IPS-20b (cell line): ENCODE measurements around the gene TEX9.
"Not testable (repeated sequence)": the region's sequence is repeated elsewhere in the genome, so short reads cannot be mapped to it uniquely, and the experiment has no call there.

ENCODE experiments used
- H3K27ac ChIP-seq: one replicate; pipeline ENCODE4 v1.5.1; 2013; ENCODE audit warnings: low read length
- H3K27me3 ChIP-seq: 2 replicates; pipeline ENCODE4 v1.6.1; 2013; ENCODE audit warnings: mild to moderate bottlenecking, low read length, inconsistent platforms; ENCODE audit not compliant: insufficient read depth
- H3K36me3 ChIP-seq: 2 replicates; pipeline ENCODE4 v1.6.1; 2013; ENCODE audit warnings: low read depth, mild to moderate bottlenecking, inconsistent platforms, low read length, moderate library complexity; ENCODE audit not compliant: insufficient read depth
- H3K4me1 ChIP-seq: 2 replicates; pipeline ENCODE4 v1.6.1; 2013; ENCODE audit warnings: mild to moderate bottlenecking, control low read depth, inconsistent platforms, low read length, moderate library complexity; ENCODE audit not compliant: insufficient read depth
- H3K4me3 ChIP-seq: 2 replicates; pipeline ENCODE4 v1.5.1; 2013; ENCODE audit warnings: mild to moderate bottlenecking, low read length, inconsistent platforms
- H3K9ac ChIP-seq: 2 replicates; pipeline ENCODE4 v1.6.1; 2013; ENCODE audit warnings: low read depth, mild to moderate bottlenecking, inconsistent platforms, low read length, moderate library complexity
- H3K9me3 ChIP-seq: 2 replicates; pipeline ENCODE4 v1.6.1; 2013; ENCODE audit warnings: mild to moderate bottlenecking, low read depth, low read length, inconsistent platforms; ENCODE audit not compliant: insufficient read depth

TEX9 gene

DNA sequence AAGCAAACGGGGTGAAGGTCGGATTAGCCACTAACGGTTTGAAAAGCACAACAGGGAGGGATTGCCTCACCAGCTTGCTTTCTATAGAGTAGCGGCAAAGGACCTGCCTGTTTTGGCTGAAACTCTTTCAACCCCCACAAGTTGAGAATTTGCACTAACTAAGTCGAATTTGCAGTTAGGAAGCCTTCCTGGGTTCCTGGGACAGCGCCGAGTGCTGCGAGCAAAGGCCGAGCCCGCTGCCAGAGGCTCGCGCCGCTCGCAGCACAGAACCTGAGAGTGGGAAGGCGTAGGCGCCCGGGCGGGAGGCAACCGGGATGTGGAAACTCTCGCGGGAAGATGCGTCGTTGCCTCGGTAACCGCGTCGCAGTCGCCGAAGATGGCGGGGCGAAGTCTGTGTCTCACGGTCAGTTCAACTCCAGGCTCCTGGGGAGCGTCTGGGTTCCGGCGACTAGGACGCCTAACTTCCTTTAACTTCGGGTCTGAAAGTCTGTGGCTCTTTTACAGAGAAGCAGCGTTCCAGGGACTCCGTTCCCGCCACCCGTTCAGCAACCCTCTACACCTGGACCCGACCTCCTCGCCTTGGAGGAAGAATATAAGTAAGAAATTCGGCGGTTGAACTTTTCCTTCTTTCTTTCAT is at the start of gene TEX9:
TEX9 (plus strand) TSS at position 352 of the 637 bp plus-strand sequence; CDS start at position 377, 25 bp downstream.
- H3K9ac ChIP-seq = peak within 1 kb of the TSS; percentile 80; the same call in 1 of the 2 replicates
- no peaks in the 10 kb centered on the region for H3K36me3 ChIP-seq
- no peak within 1 kb of the TSS for H3K27ac ChIP-seq
- H3K9me3 ChIP-seq = no peaks in the 10 kb centered on the region
- H3K4me1 ChIP-seq = no peaks in the 10 kb centered on the region
- no peaks in the 10 kb centered on the region for H3K27me3 ChIP-seq
- peak within 1 kb of the TSS; percentile 83 for H3K4me3 ChIP-seq

DNA sequence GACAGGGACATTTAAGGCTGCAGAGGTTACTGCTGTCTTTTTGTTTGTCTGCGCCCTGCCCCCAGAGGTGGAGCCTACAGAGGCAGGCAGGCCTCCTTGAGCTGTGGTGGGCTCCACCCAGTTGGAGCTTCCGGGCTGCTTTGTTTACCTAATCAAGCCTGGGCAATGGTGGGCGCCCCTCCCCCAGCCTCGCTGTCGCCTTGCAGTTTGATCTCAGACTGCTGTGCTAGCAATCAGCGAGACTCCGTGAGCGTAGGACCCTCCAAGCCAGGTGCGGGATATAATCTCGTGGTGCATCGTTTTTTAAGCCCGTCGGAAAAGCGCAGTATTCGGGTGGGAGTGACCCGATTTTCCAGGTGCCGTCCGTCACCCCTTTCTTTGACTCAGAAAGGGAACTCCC is 48.7 kb upstream of the TEX9 start:
- not testable (repeated sequence) for H3K27me3 ChIP-seq, H3K9ac ChIP-seq, H3K36me3 ChIP-seq, H3K27ac ChIP-seq, H3K4me3 ChIP-seq, H3K9me3 ChIP-seq, H3K4me1 ChIP-seq

DNA sequence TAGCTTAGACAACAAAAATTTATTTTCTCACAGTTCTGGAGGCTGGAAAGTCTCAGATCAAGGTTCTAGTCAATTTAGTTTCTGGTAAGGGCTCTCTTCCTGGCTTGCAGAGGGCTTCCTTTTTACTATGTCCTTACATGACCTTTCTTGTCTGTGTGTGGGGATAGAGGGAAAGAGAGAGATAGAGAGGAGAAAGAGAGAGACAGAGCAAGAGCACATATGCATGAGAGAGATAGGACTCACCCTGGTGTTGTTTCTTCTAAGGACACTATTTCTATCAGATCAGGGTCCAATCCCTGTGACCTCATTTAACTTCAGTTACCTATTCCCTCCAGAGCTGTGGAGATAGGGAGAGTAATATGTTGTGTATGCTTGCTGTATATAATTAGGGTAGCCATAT is 44.9 kb upstream of the TEX9 start:
- H3K36me3 ChIP-seq = no peaks in the 10 kb centered on the region
- H3K9ac ChIP-seq = no peak overlapping the region
- no peak overlapping the region for H3K4me3 ChIP-seq
- H3K27ac ChIP-seq = no peak overlapping the region
- H3K27me3 ChIP-seq = no peaks in the 10 kb centered on the region
- H3K9me3 ChIP-seq = no peaks in the 10 kb centered on the region; the same call in 1 of the 2 replicates
- H3K4me1 ChIP-seq = no peaks in the 10 kb centered on the region

DNA sequence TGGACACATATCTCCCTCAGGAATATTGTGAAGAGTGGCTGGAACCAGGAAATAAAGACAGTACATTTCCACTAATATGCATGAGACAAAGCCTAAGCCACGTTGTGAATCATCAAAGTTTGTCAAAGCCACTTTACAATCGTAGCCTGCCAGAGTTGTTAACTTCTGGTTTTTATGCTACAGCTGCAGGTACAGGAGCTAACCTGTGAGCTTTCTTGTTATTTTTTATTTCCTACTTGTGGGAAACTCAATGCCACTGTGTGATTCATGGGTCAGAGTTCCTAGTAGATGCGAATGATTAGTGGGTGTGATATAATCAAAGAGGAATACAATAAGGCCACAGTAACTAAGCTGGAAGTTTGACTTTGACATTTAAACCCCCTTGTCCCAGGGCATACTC is 44.4 kb upstream of the TEX9 start:
- no peak overlapping the region for H3K9ac ChIP-seq
- H3K4me3 ChIP-seq = no peak overlapping the region
- H3K27ac ChIP-seq = no peak overlapping the region
- no peaks in the 10 kb centered on the region; the same call in 1 of the 2 replicates for H3K9me3 ChIP-seq
- no peaks in the 10 kb centered on the region for H3K36me3 ChIP-seq
- no peaks in the 10 kb centered on the region for H3K27me3 ChIP-seq
- no peaks in the 10 kb centered on the region for H3K4me1 ChIP-seq

DNA sequence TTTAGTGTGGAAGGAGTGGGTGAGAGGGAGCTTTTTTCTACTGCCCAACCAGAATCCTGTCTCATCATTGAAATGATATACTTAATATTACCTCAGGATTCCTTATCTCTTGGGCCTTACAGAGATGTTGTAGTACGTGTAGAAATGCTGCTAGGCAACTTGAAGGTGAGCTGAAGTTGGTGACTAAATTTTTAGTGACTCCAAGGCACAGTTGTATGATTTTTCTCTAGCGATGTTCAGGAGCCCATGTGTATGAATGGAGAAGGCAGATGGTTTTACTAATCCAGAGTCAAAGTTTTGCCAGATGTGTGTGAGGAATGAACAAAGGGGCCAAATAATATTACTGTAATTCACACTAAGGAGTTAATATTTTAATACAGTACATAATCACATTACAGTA is 42.8 kb upstream of the TEX9 start:
- no peaks in the 10 kb centered on the region for H3K36me3 ChIP-seq
- H3K4me1 ChIP-seq = no peaks in the 10 kb centered on the region
- H3K9me3 ChIP-seq = no peaks in the 10 kb centered on the region; the same call in 1 of the 2 replicates
- H3K4me3 ChIP-seq = no peak overlapping the region
- H3K27me3 ChIP-seq = no peaks in the 10 kb centered on the region
- H3K9ac ChIP-seq = no peak overlapping the region
- no peak overlapping the region for H3K27ac ChIP-seq

DNA sequence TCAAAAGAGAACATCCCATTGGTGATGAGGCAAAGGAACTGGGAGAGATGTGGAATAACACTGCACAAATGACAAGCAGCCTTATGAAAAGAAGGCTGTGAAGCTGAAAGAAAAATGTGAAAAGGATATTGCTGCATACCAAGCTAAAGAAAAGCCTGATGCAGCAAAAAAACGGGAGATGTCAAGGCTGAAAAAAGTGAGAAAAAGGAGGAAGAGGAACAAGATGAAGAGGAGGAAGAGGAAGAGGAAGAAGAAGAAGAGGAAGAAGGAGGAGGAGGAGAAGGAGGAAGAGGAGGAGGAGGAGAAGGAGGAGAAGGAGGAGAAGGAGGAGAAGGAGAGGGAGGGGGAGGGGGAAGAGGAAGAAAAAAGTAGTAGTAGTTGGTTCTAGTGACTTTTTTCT is 41.8 kb upstream of the TEX9 start:
- Histone ChIP-seq H3K27ac (no peak overlapping the region), H3K36me3 (no peaks in the 10 kb centered on the region), H3K4me1 (no peaks in the 10 kb centered on the region), H3K9me3 (no peaks in the 10 kb centered on the region), H3K9ac (no peak overlapping the region), H3K4me3 (no peak overlapping the region), H3K27me3 (no peaks in the 10 kb centered on the region)

DNA sequence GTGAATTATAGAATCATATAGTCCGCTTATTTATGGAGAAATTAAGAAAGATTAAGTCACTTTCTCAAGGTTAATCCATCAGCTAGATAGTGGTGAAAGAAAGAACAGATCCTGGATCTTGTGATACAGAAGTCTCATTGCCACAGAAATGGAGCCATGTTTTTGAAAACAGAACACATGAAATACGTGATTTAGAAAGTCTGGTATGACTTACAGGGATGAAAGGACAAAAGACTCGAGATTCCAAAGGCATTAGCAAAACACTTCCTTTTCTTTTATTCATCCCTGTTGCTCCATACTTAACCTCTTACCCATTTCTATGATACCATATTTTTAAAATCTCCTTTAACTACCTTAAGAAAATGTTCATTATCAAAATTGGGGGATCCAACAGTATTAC is 40.0 kb upstream of the TEX9 start:
- no peaks in the 10 kb centered on the region for H3K4me1 ChIP-seq
- no peak overlapping the region for H3K4me3 ChIP-seq
- no peaks in the 10 kb centered on the region for H3K36me3 ChIP-seq

DNA sequence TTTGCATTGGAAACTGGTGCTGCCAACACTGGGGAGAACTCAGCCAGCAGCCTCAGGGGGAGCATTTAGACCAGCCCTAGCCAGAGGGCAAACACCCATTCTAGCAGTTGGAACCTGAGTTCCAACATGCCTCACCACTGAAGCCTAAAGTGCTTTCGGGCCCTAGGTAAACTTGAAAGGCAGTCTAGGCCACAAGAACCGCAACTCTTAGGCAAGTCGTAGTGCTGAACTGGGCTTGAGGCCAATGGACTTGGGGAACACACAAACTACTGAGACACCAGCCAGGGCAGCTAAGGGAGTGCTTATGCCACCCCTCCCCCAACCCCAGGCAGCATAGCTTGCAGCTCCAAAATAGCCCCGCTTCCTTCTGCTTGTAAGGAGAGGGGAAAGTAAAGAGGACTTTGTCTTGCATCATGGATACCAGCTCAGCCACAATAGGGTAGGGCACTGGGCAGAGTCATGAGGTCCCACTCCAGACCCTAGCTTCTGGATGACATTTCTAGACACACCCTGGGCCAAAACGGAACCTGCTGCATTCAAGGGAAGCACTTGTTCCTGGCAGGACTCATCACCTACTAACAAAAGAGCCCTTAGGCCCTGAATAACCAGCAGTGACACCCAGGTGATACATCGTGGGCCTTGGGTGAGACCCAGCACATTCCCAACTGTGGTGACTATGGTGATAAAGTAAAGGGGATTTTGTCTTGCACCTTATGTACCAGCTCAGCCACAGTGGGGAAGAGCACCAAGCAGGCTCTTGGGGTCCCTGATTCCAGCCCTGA is 37.3 kb upstream of the TEX9 start:
- H3K36me3 ChIP-seq = no peaks in the 10 kb centered on the region
- H3K4me1 ChIP-seq = no peaks in the 10 kb centered on the region
- H3K9ac ChIP-seq = no peak overlapping the region
- no peak overlapping the region for H3K27ac ChIP-seq
- H3K4me3 ChIP-seq = no peak overlapping the region
- H3K27me3 ChIP-seq = no peaks in the 10 kb centered on the region
- no peaks in the 10 kb centered on the region for H3K9me3 ChIP-seq

More for the DNA sequence above, 40.0 kb upstream of the TEX9 start:
- H3K27me3 ChIP-seq = no peaks in the 10 kb centered on the region
- H3K9me3 ChIP-seq = no peaks in the 10 kb centered on the region
- H3K27ac ChIP-seq = no peak overlapping the region
- H3K9ac ChIP-seq = no peak overlapping the region

DNA sequence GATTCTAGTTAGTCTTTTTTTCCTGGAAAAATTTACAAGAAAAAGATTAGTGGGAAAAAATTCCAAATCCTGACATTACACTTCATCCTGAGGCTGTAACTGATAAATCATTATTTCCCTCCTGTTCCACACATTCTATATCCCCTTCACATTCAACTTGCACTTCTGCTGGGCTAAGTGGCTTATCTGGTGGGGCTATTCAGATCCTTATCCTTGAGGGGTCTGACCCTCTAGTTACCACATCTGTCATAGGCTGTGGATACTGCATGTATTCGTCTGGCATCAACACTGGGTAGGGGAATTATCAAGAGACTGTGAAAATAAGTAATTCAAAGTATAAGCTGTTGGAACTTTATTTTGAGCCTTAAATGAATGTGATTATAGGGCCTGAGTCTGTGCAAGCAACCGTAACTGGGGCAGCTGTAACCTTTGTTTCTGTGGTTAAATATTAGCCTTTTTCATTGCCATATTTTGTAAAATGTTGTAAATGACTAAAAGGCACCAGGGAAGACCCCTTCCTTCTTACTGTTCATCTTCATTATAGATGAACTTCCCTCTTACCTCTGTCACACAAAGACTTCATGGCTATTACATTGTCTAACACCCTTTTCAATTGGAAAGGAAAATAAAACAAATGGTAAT is 28.0 kb upstream of the TEX9 start:
- H3K9me3 ChIP-seq = no peaks in the 10 kb centered on the region
- H3K4me1 ChIP-seq = no peaks in the 10 kb centered on the region
- H3K27ac ChIP-seq = no peak overlapping the region
- H3K9ac ChIP-seq = no peak overlapping the region
- no peak overlapping the region for H3K4me3 ChIP-seq
- H3K36me3 ChIP-seq = no peaks in the 10 kb centered on the region
- H3K27me3 ChIP-seq = no peaks in the 10 kb centered on the region

DNA sequence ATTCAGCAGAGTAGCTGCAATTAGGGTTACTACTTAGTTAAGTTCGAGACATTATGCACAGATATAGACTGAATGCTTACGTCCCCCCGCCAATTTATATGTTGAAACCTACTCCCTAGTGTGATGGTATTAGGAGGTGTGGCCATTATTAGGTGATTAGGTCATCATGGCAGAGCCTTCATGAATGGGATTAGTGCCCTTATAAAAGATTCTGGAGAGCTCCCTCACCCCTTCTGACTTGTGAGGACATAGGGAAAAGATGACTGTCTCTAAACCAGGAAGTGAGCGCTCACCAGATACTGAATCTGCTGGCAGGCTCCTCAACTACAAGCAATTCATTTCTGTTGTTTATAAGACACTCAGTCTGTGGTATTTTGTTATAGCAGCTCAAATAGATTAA is 25.6 kb upstream of the TEX9 start:
- H3K36me3 ChIP-seq = no peaks in the 10 kb centered on the region
- H3K4me1 ChIP-seq = no peaks in the 10 kb centered on the region
- no peaks in the 10 kb centered on the region for H3K9me3 ChIP-seq
- H3K27me3 ChIP-seq = no peaks in the 10 kb centered on the region
- H3K4me3 ChIP-seq = no peak overlapping the region
- no peak overlapping the region for H3K9ac ChIP-seq
- no peak overlapping the region for H3K27ac ChIP-seq

DNA sequence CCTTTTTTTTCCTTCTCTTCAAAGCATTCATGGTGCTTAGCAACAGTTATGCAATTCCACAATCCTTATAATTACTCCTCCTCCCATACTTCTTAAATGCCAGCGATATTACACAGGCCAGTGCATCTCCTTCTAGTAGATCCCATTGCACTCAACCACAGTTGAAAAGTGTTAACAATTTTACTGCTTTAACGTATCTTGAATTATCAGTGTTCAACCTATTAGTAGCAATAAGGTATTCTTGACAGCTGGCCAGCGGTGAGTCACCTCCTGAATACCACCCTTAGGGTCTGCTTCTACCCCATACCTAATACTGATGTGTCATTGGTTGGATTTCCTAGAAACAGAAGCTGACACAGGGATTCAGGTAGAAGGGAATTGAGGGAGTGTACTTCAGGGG is 24.0 kb upstream of the TEX9 start:
- Histone ChIP-seq H3K36me3 (no peaks in the 10 kb centered on the region), H3K9ac (no peak overlapping the region), H3K27me3 (no peaks in the 10 kb centered on the region), H3K4me3 (no peak overlapping the region), H3K9me3 (no peaks in the 10 kb centered on the region), H3K4me1 (no peaks in the 10 kb centered on the region), H3K27ac (no peak overlapping the region)

DNA sequence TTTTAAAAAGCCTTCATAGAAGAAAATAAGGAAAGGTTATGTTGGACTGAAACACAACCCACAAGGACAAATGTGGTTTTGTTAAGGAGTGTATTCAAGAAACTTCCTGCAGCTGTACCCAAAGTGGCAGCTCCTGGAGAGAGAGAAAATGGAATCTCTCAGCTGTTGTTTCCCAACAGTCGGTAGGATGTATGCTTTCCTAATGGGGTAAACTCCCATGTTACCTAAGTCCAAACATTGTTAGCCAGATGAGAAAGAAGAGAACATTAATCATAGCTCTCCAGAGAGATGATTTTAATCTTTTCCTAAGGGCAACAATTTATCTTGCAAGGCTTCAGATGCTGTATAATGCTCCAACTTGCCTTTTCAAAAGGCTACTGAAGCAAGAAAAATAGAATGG is 22.6 kb upstream of the TEX9 start:
- H3K4me1 ChIP-seq = no peaks in the 10 kb centered on the region
- no peak overlapping the region for H3K27ac ChIP-seq
- no peaks in the 10 kb centered on the region for H3K36me3 ChIP-seq
- no peaks in the 10 kb centered on the region for H3K27me3 ChIP-seq
- H3K4me3 ChIP-seq = no peak overlapping the region
- no peak overlapping the region for H3K9ac ChIP-seq
- no peaks in the 10 kb centered on the region for H3K9me3 ChIP-seq
